HepG2 (cell line): ENCODE results near the gene LPO. TPM values are rescaled to one million over a fixed set of nuclear protein-coding genes. Genes with fewer than 3 reads are reported as not detected.

ENCODE experiments used
- ATAC-seq: fragments of 200-7000 bp; cut with Tn5 transposase; 3 replicates; pipeline ENCODE4 v1.9.1; 2020; ENCODE audit warnings: mild to moderate bottlenecking, moderate library complexity
- BruUV-seq: library from RNA; stranded (reverse); fragments of 400-500 nt; replicated peaks from 2 replicates; lab custom pipeline; 2021; lab: Mats Ljungman, UMichigan
- CTCF ChIA-PET: fragments of 300-600 bp; formaldehyde crosslinking; extraction: SDS; loops from one replicate; lab custom pipeline; 2021; ENCODE audit warnings: low total read pairs, inconsistent platforms, low intra/inter-chr PET ratio; lab: Yijun Ruan, JAX
- POLR2A ChIA-PET: fragments of 350-600 bp; sonication (Branson Sonifier 250); formaldehyde crosslinking; loops from one replicate; lab custom pipeline; 2020; ENCODE audit warnings: antibody characterized with exemption, inconsistent platforms; lab: Yijun Ruan, JAX
- DNase-seq: peaks from one replicate; pipeline ENCODE4 v3.0.0-alpha.2; 2015; ENCODE audit warnings: low spot score
- FAIRE-seq: peaks from 3 replicates; lab custom pipeline; 2011; peaks lifted over from hg19 to GRCh38; lab: Jason Lieb, UNC
- H2AFZ ChIP-seq: one replicate; pipeline ENCODE4 v1.6.1; 2011; ENCODE audit warnings: low read length, inconsistent platforms
- H3K27ac ChIP-seq: fragments of 300-600 bp; 3 replicates; pipeline ENCODE4 v1.8.0; 2011; ENCODE audit warnings: mixed run types, mild to moderate bottlenecking, mixed read lengths, low read length, inconsistent platforms; ENCODE audit not compliant: insufficient read depth; ENCODE audit errors: extremely low read length
- H3K27me3 ChIP-seq, 2 experiments: fragments of 200-600 bp in 1 of 2; 2 replicates in 1 of 2; 3 replicates in 1 of 2; pipeline versions ENCODE4 v1.6.0 to v1.8.0; 2011; ENCODE audit warnings: low read length in 2 of 2, mild to moderate bottlenecking in 2 of 2, moderate library complexity in 2 of 2, inconsistent platforms in 1 of 2; ENCODE audit not compliant: insufficient read depth in 2 of 2, control insufficient read depth in 1 of 2
- H3K36me3 ChIP-seq, 2 experiments: fragments of 200-600 bp in 1 of 2; replicated peaks in 1 of 2; 2 replicates in 1 of 2; 3 replicates in 1 of 2; pipeline versions ENCODE4 v1.5.1 to v1.8.0; 2011; ENCODE audit warnings: low read length in 2 of 2, inconsistent platforms in 1 of 2; ENCODE audit not compliant: insufficient read depth in 2 of 2, control insufficient read depth in 1 of 2
- H3K4me1 ChIP-seq: 2 replicates; pipeline ENCODE4 v1.5.1; 2012; ENCODE audit warnings: low read length, inconsistent platforms; ENCODE audit not compliant: insufficient read depth
- H3K4me2 ChIP-seq: 2 replicates; pipeline ENCODE4 v1.6.0; 2011; ENCODE audit warnings: low read depth, low read length, inconsistent platforms
- H3K4me3 ChIP-seq, 3 experiments: fragments of 200-600 bp in 1 of 3; sonication (generic), shearing (Covaris generic) in 1 of 3; replicated peaks in 1 of 3; 2 replicates each; pipeline ENCODE4 v1.5.1; 2011 to 2016; ENCODE audit warnings: low read length in 3 of 3, inconsistent platforms in 2 of 3, low read depth in 2 of 3, mild to moderate bottlenecking in 2 of 3, control low read depth in 1 of 3, mixed read lengths in 1 of 3; ENCODE audit not compliant: insufficient read depth in 1 of 3
- H3K79me2 ChIP-seq: one replicate; pipeline ENCODE4 v1.6.1; 2011; ENCODE audit warnings: low read length, inconsistent platforms; ENCODE audit not compliant: insufficient read depth
- H3K9ac ChIP-seq: 2 replicates; pipeline ENCODE4 v1.6.0; 2011; ENCODE audit warnings: mild to moderate bottlenecking, low read depth, low read length, inconsistent platforms; ENCODE audit not compliant: insufficient read depth
- H3K9me3 ChIP-seq: 2 replicates; pipeline ENCODE4 v1.5.1; 2012; ENCODE audit warnings: mild to moderate bottlenecking, low read length
- H4K20me1 ChIP-seq: 2 replicates; pipeline ENCODE4 v1.6.0; 2011; ENCODE audit warnings: inconsistent platforms, mild to moderate bottlenecking, low read length, moderate library complexity; ENCODE audit not compliant: insufficient read depth
- KAT2B ChIP-seq: fragments of 150-350 bp; IDR thresholded peaks from 2 replicates; pipeline ENCODE4 v1.6.1; 2014; ENCODE audit warnings: low read depth, low read length, borderline replicate concordance
- POLR2A ChIP-seq, 2 experiments: IDR thresholded peaks; 2 replicates each; pipeline ENCODE4 v1.6.1; 2011; ENCODE audit warnings: low read depth in 2 of 2, low read length in 2 of 2, mild to moderate bottlenecking in 1 of 2, moderate library complexity in 1 of 2; ENCODE audit not compliant: insufficient read depth in 1 of 2
- WGBS: methylation state at CpG from one replicate; pipeline ENCODE4 v1.1.6; 2017; ENCODE audit warnings: low lambda C conversion rate; 5-methylcytosine and 5-hydroxymethylcytosine counted together
- in situ Hi-C: cut with HindIII; loops from 2 replicates; pipeline ENCODE4 v1.10.0; 2017; ENCODE audit warnings: low pct_unique_long_range_greater_than_20kb; ENCODE audit not compliant: extremely low pct_ligation_motif_present
- intact Hi-C: fragments of 100-400 bp; cut with micrococcal nuclease; formaldehyde crosslinking; loops from one replicate; pipeline ENCODE4 v1.10.0; 2022; ENCODE audit not compliant: unreplicated experiment
- polyA plus RNA-seq, 8 experiments: library from polyadenylated mRNA; depleted of rRNA in 3 of 8; stranded (reverse) in 7 of 8; unstranded in 1 of 8; fragments of >200 nt; fragmentation: Illumina TruSeq in 4 of 8; extraction: Trizol in 4 of 8; gene quantifications; 2 replicates each; pipeline versions ENCODE4 v1.2.1 to v1.2.3, GENCODE V29; 2011 to 2016; ENCODE audit warnings: low read depth in 4 of 8, missing spikeins in 1 of 8, mixed read lengths in 1 of 8; ENCODE audit not compliant: insufficient read depth in 1 of 8
- total RNA-seq, 5 experiments: library from RNA; depleted of rRNA; stranded (reverse); fragments of >200 nt; fragmentation: Illumina TruSeq; extraction: Trizol; gene quantifications; 2 replicates each; pipeline ENCODE4 v1.2.3, GENCODE V29; 2016; ENCODE audit warnings: low read depth in 1 of 5
- TF ChIP-seq, protein P1 (sequence below): sonication (generic); formaldehyde crosslinking; IDR thresholded peaks from 2 replicates; pipeline ENCODE4 v1.4.0; 2020; ENCODE audit warnings: missing genetic modification reagents, borderline replicate concordance
- TF ChIP-seq, protein P2 (sequence below): sonication (generic); formaldehyde crosslinking; IDR thresholded peaks from 2 replicates; pipeline ENCODE4 v1.8.0; 2022; ENCODE audit warnings: missing genetic modification reagents, mild to moderate bottlenecking, moderate library complexity, borderline replicate concordance
- TF ChIP-seq, protein P3 (sequence below), 2 experiments: fragments of 450-650 bp in 1 of 2; sonication (generic) in 1 of 2; formaldehyde crosslinking in 1 of 2; IDR thresholded peaks; 2 replicates each; pipeline versions ENCODE4 v1.6.1 to v1.8.0; 2016 to 2022; ENCODE audit warnings: antibody characterized with exemption in 1 of 2, mild to moderate bottlenecking in 1 of 2, missing genetic modification reagents in 1 of 2

The LPO gene
- total and polyA plus RNA-seq, 2 of the 13 experiments (the other 11 are each of a cell fraction or from before 2014, with no cell fraction given): not detected

DNA sequence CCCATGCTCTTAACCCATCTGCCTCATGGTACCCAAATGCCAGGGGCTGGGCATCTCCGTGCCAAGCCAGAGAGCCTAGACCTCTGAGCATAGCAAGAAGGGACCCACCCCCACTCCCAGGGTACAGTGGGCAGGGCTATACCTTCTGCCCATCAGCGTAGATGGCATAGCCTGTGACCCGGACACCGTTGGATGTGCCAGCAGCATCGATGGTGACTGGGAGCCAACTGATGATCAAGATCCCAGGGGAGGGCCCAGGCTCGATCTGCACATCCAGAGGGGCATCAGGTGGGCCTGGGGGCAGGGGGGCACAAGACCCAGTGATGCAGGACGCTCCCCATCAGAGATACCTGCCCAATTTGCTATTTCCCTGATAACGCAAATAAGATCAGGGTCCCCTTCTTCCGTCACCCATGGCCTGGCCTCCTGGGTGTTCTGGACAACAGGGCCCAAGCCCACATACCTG, 73.1 kb downstream of the LPO start (continued):
- TF ChIP-seq, protein P1, sequence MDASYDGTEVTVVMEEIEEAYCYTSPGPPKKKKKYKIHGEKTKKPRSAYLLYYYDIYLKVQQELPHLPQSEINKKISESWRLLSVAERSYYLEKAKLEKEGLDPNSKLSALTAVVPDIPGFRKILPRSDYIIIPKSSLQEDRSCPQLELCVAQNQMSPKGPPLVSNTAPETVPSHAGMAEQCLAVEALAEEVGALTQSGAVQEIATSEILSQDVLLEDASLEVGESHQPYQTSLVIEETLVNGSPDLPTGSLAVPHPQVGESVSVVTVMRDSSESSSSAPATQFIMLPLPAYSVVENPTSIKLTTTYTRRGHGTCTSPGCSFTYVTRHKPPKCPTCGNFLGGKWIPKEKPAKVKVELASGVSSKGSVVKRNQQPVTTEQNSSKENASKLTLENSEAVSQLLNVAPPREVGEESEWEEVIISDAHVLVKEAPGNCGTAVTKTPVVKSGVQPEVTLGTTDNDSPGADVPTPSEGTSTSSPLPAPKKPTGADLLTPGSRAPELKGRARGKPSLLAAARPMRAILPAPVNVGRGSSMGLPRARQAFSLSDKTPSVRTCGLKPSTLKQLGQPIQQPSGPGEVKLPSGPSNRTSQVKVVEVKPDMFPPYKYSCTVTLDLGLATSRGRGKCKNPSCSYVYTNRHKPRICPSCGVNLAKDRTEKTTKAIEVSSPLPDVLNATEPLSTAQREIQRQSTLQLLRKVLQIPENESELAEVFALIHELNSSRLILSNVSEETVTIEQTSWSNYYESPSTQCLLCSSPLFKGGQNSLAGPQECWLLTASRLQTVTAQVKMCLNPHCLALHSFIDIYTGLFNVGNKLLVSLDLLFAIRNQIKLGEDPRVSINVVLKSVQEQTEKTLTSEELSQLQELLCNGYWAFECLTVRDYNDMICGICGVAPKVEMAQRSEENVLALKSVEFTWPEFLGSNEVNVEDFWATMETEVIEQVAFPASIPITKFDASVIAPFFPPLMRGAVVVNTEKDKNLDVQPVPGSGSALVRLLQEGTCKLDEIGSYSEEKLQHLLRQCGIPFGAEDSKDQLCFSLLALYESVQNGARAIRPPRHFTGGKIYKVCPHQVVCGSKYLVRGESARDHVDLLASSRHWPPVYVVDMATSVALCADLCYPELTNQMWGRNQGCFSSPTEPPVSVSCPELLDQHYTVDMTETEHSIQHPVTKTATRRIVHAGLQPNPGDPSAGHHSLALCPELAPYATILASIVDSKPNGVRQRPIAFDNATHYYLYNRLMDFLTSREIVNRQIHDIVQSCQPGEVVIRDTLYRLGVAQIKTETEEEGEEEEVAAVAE (CRISPR knock-in tag): no peak
- TF ChIP-seq POLR2A (IDR thresholded peaks at IDR 0.05; ENCODE audit: insufficient read depth in 1 of 2, low read depth in 2 of 2, low read length in 2 of 2): no peak

DNA sequence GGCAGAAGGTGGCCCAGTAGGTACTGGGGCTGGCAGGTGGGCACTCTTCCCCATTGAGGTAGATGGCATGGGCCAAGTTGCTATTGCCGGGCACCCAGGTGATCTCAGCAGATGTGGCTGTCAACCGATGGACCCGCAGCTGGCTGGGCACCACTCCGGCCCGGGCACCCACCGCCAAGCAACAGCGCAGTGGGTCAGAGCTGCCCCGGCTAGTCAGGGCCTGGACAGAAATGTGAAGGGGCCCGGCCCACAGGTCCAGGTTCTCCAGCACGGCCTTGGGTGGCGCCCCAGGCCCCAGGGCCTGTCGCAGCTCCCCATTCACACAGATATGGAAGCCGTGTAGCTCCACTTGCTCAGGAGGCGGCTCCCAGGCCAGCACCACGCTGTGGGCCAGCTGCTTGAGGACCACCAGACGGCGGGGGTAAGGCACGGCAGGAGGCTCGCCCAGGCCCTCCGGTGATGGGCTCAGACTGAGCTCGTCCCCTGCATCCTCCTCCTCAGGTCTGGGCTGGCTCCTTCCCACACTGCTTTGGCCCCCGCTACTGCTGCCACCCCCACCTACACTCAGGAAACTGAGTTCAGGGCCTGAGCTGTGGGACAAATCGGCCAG, 73.7 kb downstream of the LPO start:
- ChIA-PET POLR2A (no interaction called here), CTCF (interaction anchor here (2.0 kb wide), 1 partner anchor 135 kb away, joined by 6 read pairs; no protein-coding TSS in a partner anchor)
- in situ Hi-C loops (no loop called here), intact Hi-C loops (no loop called here)
- no peak for DNase-seq
- no peak for FAIRE-seq
- no peaks in the 10 kb centered on the region for H3K36me3 ChIP-seq
- no peaks in the 10 kb centered on the region for H4K20me1 ChIP-seq
- no peak overlapping the region for H3K9ac ChIP-seq
- H3K4me1 ChIP-seq: peaks cover 18% of the 10 kb centered on the region
- H2AFZ ChIP-seq: no peak overlapping the region
- ATAC-seq: no peak
- 37% methylated on average over 3 of the region's 23 CpGs for WGBS
- H3K4me2 ChIP-seq: no peak overlapping the region
- H3K9me3 ChIP-seq: no peaks in the 10 kb centered on the region
- H3K27ac ChIP-seq: no peak overlapping the region
- H3K27me3 ChIP-seq: peaks cover 21 to 84% of the 10 kb centered on the region in 2 experiments; a peak in 4 of 5 replicates
- BruUV-seq: no TSS peak
- no peak overlapping the region for H3K4me3 ChIP-seq
- no peaks in the 10 kb centered on the region for H3K79me2 ChIP-seq
- TF ChIP-seq, protein P2, sequence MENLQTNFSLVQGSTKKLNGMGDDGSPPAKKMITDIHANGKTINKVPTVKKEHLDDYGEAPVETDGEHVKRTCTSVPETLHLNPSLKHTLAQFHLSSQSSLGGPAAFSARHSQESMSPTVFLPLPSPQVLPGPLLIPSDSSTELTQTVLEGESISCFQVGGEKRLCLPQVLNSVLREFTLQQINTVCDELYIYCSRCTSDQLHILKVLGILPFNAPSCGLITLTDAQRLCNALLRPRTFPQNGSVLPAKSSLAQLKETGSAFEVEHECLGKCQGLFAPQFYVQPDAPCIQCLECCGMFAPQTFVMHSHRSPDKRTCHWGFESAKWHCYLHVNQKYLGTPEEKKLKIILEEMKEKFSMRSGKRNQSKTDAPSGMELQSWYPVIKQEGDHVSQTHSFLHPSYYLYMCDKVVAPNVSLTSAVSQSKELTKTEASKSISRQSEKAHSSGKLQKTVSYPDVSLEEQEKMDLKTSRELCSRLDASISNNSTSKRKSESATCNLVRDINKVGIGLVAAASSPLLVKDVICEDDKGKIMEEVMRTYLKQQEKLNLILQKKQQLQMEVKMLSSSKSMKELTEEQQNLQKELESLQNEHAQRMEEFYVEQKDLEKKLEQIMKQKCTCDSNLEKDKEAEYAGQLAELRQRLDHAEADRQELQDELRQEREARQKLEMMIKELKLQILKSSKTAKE (CRISPR knock-in tag): no peak
- TF ChIP-seq, protein P3, sequence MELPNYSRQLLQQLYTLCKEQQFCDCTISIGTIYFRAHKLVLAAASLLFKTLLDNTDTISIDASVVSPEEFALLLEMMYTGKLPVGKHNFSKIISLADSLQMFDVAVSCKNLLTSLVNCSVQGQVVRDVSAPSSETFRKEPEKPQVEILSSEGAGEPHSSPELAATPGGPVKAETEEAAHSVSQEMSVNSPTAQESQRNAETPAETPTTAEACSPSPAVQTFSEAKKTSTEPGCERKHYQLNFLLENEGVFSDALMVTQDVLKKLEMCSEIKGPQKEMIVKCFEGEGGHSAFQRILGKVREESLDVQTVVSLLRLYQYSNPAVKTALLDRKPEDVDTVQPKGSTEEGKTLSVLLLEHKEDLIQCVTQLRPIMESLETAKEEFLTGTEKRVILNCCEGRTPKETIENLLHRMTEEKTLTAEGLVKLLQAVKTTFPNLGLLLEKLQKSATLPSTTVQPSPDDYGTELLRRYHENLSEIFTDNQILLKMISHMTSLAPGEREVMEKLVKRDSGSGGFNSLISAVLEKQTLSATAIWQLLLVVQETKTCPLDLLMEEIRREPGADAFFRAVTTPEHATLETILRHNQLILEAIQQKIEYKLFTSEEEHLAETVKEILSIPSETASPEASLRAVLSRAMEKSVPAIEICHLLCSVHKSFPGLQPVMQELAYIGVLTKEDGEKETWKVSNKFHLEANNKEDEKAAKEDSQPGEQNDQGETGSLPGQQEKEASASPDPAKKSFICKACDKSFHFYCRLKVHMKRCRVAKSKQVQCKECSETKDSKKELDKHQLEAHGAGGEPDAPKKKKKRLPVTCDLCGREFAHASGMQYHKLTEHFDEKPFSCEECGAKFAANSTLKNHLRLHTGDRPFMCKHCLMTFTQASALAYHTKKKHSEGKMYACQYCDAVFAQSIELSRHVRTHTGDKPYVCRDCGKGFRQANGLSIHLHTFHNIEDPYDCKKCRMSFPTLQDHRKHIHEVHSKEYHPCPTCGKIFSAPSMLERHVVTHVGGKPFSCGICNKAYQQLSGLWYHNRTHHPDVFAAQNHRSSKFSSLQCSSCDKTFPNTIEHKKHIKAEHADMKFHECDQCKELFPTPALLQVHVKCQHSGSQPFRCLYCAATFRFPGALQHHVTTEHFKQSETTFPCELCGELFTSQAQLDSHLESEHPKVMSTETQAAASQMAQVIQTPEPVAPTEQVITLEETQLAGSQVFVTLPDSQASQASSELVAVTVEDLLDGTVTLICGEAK (IDR thresholded peaks at IDR 0.05): no peak
- TF ChIP-seq, protein P3 (CRISPR knock-in tag; IDR thresholded peaks at IDR 0.05): no peak
- no peak for TF ChIP-seq KAT2B
